PC-9 (cell line): Measurements from ENCODE around the gene AUTS2. TPM values are rescaled to one million over a fixed set of nuclear protein-coding genes. Genes with fewer than 3 reads are reported as not detected.

Experiments
- BruUV-seq: library from RNA; stranded (reverse); fragments of 400-500 nt; replicated peaks from 2 replicates; lab custom pipeline; 2021; lab: Mats Ljungman, UMichigan
- CTCF ChIA-PET: fragments of 300-600 bp; sonication (Branson Sonifier 250); formaldehyde crosslinking; loops from one replicate; lab custom pipeline; 2022; ENCODE audit warnings: antibody characterized with exemption; lab: Charles Lee
- POLR2A ChIA-PET: fragments of 300-600 bp; sonication (Branson Sonifier 250); formaldehyde crosslinking; loops from one replicate; lab custom pipeline; 2022; ENCODE audit warnings: antibody characterized with exemption; ENCODE audit not compliant: unreplicated experiment; lab: Charles Lee
- DNase-seq, 2 experiments: peaks; one replicate each; pipeline versions ENCODE4 v3.0.0 to v3.0.0-alpha.2; 2015 to 2022; ENCODE audit warnings: mixed read lengths in 1 of 2
- H2AFZ ChIP-seq: fragments of 200-600 bp; sonication (generic); 2 replicates; pipeline ENCODE4 v1.8.1; 2017; ENCODE audit warnings: antibody characterized with exemption
- H3F3A ChIP-seq: fragments of 200-600 bp; sonication (generic); 2 replicates; pipeline ENCODE4 v1.8.1; 2017; ENCODE audit warnings: antibody characterized with exemption, mild to moderate bottlenecking, low read depth; ENCODE audit not compliant: insufficient read depth
- H3K27ac ChIP-seq: fragments of 200-600 bp; sonication (generic); 2 replicates; pipeline ENCODE4 v1.6.1; 2016; ENCODE audit warnings: mixed run types
- H3K27me3 ChIP-seq: fragments of 200-600 bp; sonication (generic); 2 replicates; pipeline ENCODE4 v1.6.1; 2016; ENCODE audit warnings: low read depth, mixed run types; ENCODE audit not compliant: insufficient read depth
- H3K36me3 ChIP-seq: fragments of 200-600 bp; sonication (generic); 2 replicates; pipeline ENCODE4 v1.6.1; 2016; ENCODE audit warnings: low read depth, mixed run types
- H3K4me1 ChIP-seq: fragments of 200-600 bp; sonication (generic); replicated peaks from 2 replicates; pipeline ENCODE4 v1.6.1; 2016; ENCODE audit warnings: mixed run types; ENCODE audit not compliant: insufficient read depth
- H3K4me2 ChIP-seq: fragments of 200-600 bp; sonication (generic); 2 replicates; pipeline ENCODE4 v1.6.1; 2017; ENCODE audit warnings: mixed run types
- H3K4me3 ChIP-seq: fragments of 200-600 bp; sonication (generic); 2 replicates; pipeline ENCODE4 v1.6.1; 2016; ENCODE audit warnings: mixed run types
- H3K79me2 ChIP-seq: fragments of 200-600 bp; sonication (generic); 2 replicates; pipeline ENCODE4 v1.6.1; 2017; ENCODE audit warnings: low read depth, mixed run types
- H3K9me2 ChIP-seq: fragments of 200-600 bp; sonication (generic); 2 replicates; pipeline ENCODE4 v1.8.1; 2017; ENCODE audit warnings: mild to moderate bottlenecking; ENCODE audit not compliant: insufficient read depth
- H3K9me3 ChIP-seq: fragments of 200-600 bp; sonication (generic); 2 replicates; pipeline ENCODE4 v1.8.1; 2016; ENCODE audit warnings: low read depth; ENCODE audit not compliant: insufficient read depth
- H4K20me1 ChIP-seq: fragments of 200-600 bp; sonication (generic); 2 replicates; pipeline ENCODE4 v1.8.1; 2017; ENCODE audit not compliant: insufficient read depth
- CTCF ChIP-seq: fragments of 200-600 bp; sonication (generic); conservative IDR thresholded peaks from 2 replicates; pipeline ENCODE4 v1.6.1; 2017; ENCODE audit warnings: mixed run types, antibody characterized with exemption, mild to moderate bottlenecking, moderate library complexity
- EZH2 ChIP-seq: fragments of 200-600 bp; sonication (generic); IDR thresholded peaks from 2 replicates; pipeline ENCODE4 v1.8.0; 2017; ENCODE audit warnings: antibody characterized with exemption, low read depth
- intact Hi-C: fragments of 100-400 bp; cut with micrococcal nuclease; formaldehyde crosslinking; loops from one replicate; pipeline ENCODE4 v1.10.0; 2022; ENCODE audit not compliant: unreplicated experiment
- total RNA-seq: library from RNA; stranded (reverse); gene quantifications from 2 replicates; pipeline ENCODE4 v1.2.3, GENCODE V29; 2021

AUTS2 gene
- total RNA-seq, 1 experiment from 2014 or later = not detected

DNA sequence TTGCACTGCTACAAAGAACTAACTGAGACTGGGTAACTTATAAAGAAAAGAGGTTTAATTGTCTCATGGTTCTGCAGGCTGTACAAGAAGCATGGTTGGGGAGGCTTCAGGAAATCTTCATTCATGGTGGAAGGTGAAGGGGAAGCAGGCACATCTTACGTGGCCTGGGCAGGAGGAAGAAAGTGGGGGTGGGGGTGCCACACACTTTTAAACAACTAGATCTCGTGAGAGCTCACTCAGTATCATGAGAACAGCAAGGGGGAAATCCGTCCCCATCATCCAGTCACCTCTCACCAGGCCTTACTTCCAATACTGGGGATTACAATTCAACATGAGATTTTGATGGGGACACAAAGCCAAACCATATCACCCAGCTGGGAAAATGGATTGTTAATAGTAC, 281.7 kb downstream of the AUTS2 start:
- no peak overlapping the region for H3K27ac ChIP-seq
- intact Hi-C loops = no loop called here
- POLR2A ChIA-PET = no interaction called here
- TF ChIP-seq EZH2 (no peak), CTCF (no peak)
- BruUV-seq = no TSS peak
- no peaks in the 10 kb centered on the region for H3F3A ChIP-seq
- H3K4me2 ChIP-seq = no peak overlapping the region
- H3K9me3 ChIP-seq = no peaks in the 10 kb centered on the region
- H3K4me1 ChIP-seq = no peaks in the 10 kb centered on the region
- H3K4me3 ChIP-seq = no peak overlapping the region
- DNase-seq = no peak
- no peaks in the 10 kb centered on the region for H3K9me2 ChIP-seq
- CTCF ChIA-PET = no interaction called here
- no peak overlapping the region for H2AFZ ChIP-seq
- H4K20me1 ChIP-seq = no peaks in the 10 kb centered on the region
- H3K27me3 ChIP-seq = no peaks in the 10 kb centered on the region
- H3K36me3 ChIP-seq = no peaks in the 10 kb centered on the region
- H3K79me2 ChIP-seq = no peaks in the 10 kb centered on the region

- CTCF ChIA-PET = no interaction called here
- no peaks in the 10 kb centered on the region for H3K9me2 ChIP-seq
- H3F3A ChIP-seq = no peaks in the 10 kb centered on the region
- H2AFZ ChIP-seq = no peak overlapping the region
- no peaks in the 10 kb centered on the region for H3K9me3 ChIP-seq
- no peak overlapping the region for H3K4me2 ChIP-seq
- H3K27ac ChIP-seq = no peak overlapping the region
- no peaks in the 10 kb centered on the region for H3K4me1 ChIP-seq
- POLR2A ChIA-PET = no interaction called here
- H3K27me3 ChIP-seq = no peaks in the 10 kb centered on the region
- H3K79me2 ChIP-seq = no peaks in the 10 kb centered on the region
- no peaks in the 10 kb centered on the region for H3K36me3 ChIP-seq
- no peaks in the 10 kb centered on the region for H4K20me1 ChIP-seq
- intact Hi-C loops = no loop called here
- no peak for DNase-seq
- BruUV-seq = no TSS peak
- H3K4me3 ChIP-seq = no peak overlapping the region
- TF ChIP-seq CTCF = no peak
- TF ChIP-seq EZH2 = no peak
Observed at GRCh38 chr7:69880840-69881239, 282.6 kb downstream of the AUTS2 start.

- no peaks in the 10 kb centered on the region for H3K27me3 ChIP-seq
- H4K20me1 ChIP-seq = no peaks in the 10 kb centered on the region
- no peak overlapping the region for H3K4me3 ChIP-seq
- no peak overlapping the region for H3K27ac ChIP-seq
- H3K4me1 ChIP-seq = no peaks in the 10 kb centered on the region
- no peak overlapping the region for H3K4me2 ChIP-seq
- H3K79me2 ChIP-seq = no peaks in the 10 kb centered on the region
- intact Hi-C loops = no loop called here
- H3K9me3 ChIP-seq = no peaks in the 10 kb centered on the region
- ChIA-PET POLR2A (no interaction called here), CTCF (no interaction called here)
- H2AFZ ChIP-seq = no peak overlapping the region
- no peak for TF ChIP-seq EZH2
- no peak for TF ChIP-seq CTCF
- BruUV-seq = no TSS peak
- DNase-seq = no peak
- H3K36me3 ChIP-seq = no peaks in the 10 kb centered on the region
- H3F3A ChIP-seq = no peaks in the 10 kb centered on the region
- no peaks in the 10 kb centered on the region for H3K9me2 ChIP-seq
Observed at GRCh38 chr7:69882269-69882668, 284.0 kb downstream of the AUTS2 start.
